ENCODE results near the gene EPHB2.

DNA sequence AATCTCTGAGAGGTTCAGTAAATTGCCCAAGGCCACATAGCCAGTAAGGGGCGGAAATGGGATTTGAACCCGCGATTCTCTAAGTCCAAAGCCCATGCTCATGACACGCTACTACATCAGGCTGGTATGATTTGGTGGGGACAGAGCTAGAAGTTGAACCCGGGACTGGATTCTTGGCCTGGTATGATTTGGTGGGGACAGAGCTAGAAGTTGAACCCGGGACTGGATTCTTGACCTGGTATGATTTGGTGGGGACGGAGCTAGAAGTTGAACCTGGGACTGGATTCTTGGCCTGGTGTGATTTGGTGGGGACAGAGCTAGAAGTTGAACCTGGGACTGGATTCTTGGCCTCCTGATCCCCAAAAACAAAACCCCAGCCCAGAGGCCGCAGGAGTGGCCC lies 23.0 kb downstream of the EPHB2 start:
- TF ChIP-seq, protein P1, sequence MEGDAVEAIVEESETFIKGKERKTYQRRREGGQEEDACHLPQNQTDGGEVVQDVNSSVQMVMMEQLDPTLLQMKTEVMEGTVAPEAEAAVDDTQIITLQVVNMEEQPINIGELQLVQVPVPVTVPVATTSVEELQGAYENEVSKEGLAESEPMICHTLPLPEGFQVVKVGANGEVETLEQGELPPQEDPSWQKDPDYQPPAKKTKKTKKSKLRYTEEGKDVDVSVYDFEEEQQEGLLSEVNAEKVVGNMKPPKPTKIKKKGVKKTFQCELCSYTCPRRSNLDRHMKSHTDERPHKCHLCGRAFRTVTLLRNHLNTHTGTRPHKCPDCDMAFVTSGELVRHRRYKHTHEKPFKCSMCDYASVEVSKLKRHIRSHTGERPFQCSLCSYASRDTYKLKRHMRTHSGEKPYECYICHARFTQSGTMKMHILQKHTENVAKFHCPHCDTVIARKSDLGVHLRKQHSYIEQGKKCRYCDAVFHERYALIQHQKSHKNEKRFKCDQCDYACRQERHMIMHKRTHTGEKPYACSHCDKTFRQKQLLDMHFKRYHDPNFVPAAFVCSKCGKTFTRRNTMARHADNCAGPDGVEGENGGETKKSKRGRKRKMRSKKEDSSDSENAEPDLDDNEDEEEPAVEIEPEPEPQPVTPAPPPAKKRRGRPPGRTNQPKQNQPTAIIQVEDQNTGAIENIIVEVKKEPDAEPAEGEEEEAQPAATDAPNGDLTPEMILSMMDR (IDR thresholded peaks at IDR 0.05) = no peak
- no peak for TF ChIP-seq POLR2A (IDR thresholded peaks at IDR 0.05)
- TF ChIP-seq EP300 (IDR thresholded peaks at IDR 0.05) = no peak
